Nephron (organoid): Measurements from ENCODE around the gene SYT2.
"Not testable (repeated sequence)": the region's sequence is repeated elsewhere in the genome, so short reads cannot be mapped to it uniquely, and the experiment has no call there.

Experiments used
- H3K27ac Mint-ChIP-seq, 3 experiments: 2 replicates each; pipeline ENCODE4 v1.8.0; 2020; ENCODE audit warnings: mixed read lengths in 3 of 3, mild to moderate bottlenecking in 2 of 3, moderate library complexity in 1 of 3
- H3K27me3 Mint-ChIP-seq: 2 replicates; pipeline ENCODE4 v1.8.0; 2021; ENCODE audit warnings: low read depth, mild to moderate bottlenecking, moderate library complexity, mixed read lengths
- H3K36me3 Mint-ChIP-seq: 2 replicates; pipeline ENCODE4 v1.8.0; 2020; ENCODE audit warnings: low read depth, mixed read lengths
- H3K4me1 Mint-ChIP-seq: 2 replicates; pipeline ENCODE4 v1.8.0; 2020; ENCODE audit warnings: mixed read lengths
- H3K4me3 Mint-ChIP-seq, 3 experiments: 2 replicates each; pipeline ENCODE4 v1.8.0; 2020; ENCODE audit warnings: mild to moderate bottlenecking in 3 of 3, mixed read lengths in 3 of 3, moderate library complexity in 2 of 3
- H3K9me3 Mint-ChIP-seq: 2 replicates; pipeline ENCODE4 v1.8.0; 2020; ENCODE audit warnings: mixed read lengths
- CTCF ChIP-seq, 3 experiments: fragments of 200-600 bp; sonication (generic); IDR thresholded peaks; one replicate each; pipeline ENCODE4 v1.5.0; 2021; ENCODE audit warnings: antibody characterized with exemption in 3 of 3; ENCODE audit not compliant: unreplicated experiment in 3 of 3

The SYT2 gene

GRCh38 chr1:202553560-202554038 is 156.7 kb downstream of the SYT2 start:
- peak overlapping the region; percentile 62 to 86 (median 64) for H3K27ac Mint-ChIP-seq
- H3K27me3 Mint-ChIP-seq: no peaks in the 10 kb centered on the region
- no peak overlapping the region for H3K4me3 Mint-ChIP-seq
- H3K4me1 Mint-ChIP-seq: peaks cover 47% of the 10 kb centered on the region
- TF ChIP-seq CTCF (IDR thresholded peaks at IDR 0.05; ENCODE audit: unreplicated experiment in 3 of 3): no peak
- no peaks in the 10 kb centered on the region for H3K9me3 Mint-ChIP-seq
- H3K36me3 Mint-ChIP-seq: no peaks in the 10 kb centered on the region

GRCh38 chr1:202553078-202553477 is 157.2 kb downstream of the SYT2 start:
- H3K36me3 Mint-ChIP-seq: not testable (repeated sequence)

GRCh38 chr1:202552615-202553014 is 157.6 kb downstream of the SYT2 start:
- Mint-ChIP-seq H3K4me1 (peaks cover 50% of the 10 kb centered on the region), H3K27ac (peak overlapping the region; percentile 62 to 86 (median 64))
- H3K4me3 Mint-ChIP-seq, H3K27me3 Mint-ChIP-seq, H3K9me3 Mint-ChIP-seq, H3K36me3 Mint-ChIP-seq: not testable (repeated sequence)

More at GRCh38 chr1:202553078-202553477, 157.2 kb downstream of the SYT2 start:
- H3K27me3 Mint-ChIP-seq, H3K4me3 Mint-ChIP-seq, H3K9me3 Mint-ChIP-seq: not testable (repeated sequence)
- peaks cover 47% of the 10 kb centered on the region for H3K4me1 Mint-ChIP-seq
- peak overlapping the region; percentile 62 to 86 (median 64) for H3K27ac Mint-ChIP-seq

- peak overlapping the region in 1 of 3 experiments; percentile 23 for H3K4me3 Mint-ChIP-seq
- no peaks in the 10 kb centered on the region for H3K27me3 Mint-ChIP-seq
- H3K27ac Mint-ChIP-seq: peak overlapping the region; percentile 62 to 93 (median 74)
- TF ChIP-seq CTCF (IDR thresholded peaks at IDR 0.05; ENCODE audit: unreplicated experiment in 3 of 3): no peak
- H3K4me1 Mint-ChIP-seq: peaks cover 57% of the 10 kb centered on the region
- H3K36me3 Mint-ChIP-seq: no peaks in the 10 kb centered on the region
- H3K9me3 Mint-ChIP-seq: no peaks in the 10 kb centered on the region
Measured at GRCh38 chr1:202551683-202552082, 158.6 kb downstream of the SYT2 start.

- not testable (repeated sequence) for H3K27me3 Mint-ChIP-seq, H3K36me3 Mint-ChIP-seq, H3K9me3 Mint-ChIP-seq, H3K4me3 Mint-ChIP-seq
- Mint-ChIP-seq H3K27ac (peak overlapping the region; percentile 38 to 62 (median 49)), H3K4me1 (peaks cover 69% of the 10 kb centered on the region)
Measured at GRCh38 chr1:202550088-202550487, 160.2 kb downstream of the SYT2 start.

- TF ChIP-seq CTCF (IDR thresholded peaks at IDR 0.05; ENCODE audit: unreplicated experiment in 3 of 3): no peak
- Mint-ChIP-seq H3K9me3 (no peaks in the 10 kb centered on the region), H3K36me3 (no peaks in the 10 kb centered on the region)
Measured at GRCh38 chr1:202547215-202547614, 163.0 kb downstream of the SYT2 start.

GRCh38 chr1:202546796-202547195 is 163.5 kb downstream of the SYT2 start:
- not testable (repeated sequence) for H3K9me3 Mint-ChIP-seq, H3K27me3 Mint-ChIP-seq, H3K36me3 Mint-ChIP-seq
- Mint-ChIP-seq H3K4me3 (peak overlapping the region in 1 of 3 experiments; percentile 17), H3K4me1 (peaks cover 61% of the 10 kb centered on the region), H3K27ac (peak overlapping the region; percentile 3 to 83 (median 71))

More at GRCh38 chr1:202547215-202547614, 163.0 kb downstream of the SYT2 start:
- H3K27ac Mint-ChIP-seq: peak overlapping the region; percentile 3 to 71 (median 26)
- no peaks in the 10 kb centered on the region for H3K27me3 Mint-ChIP-seq
- H3K4me3 Mint-ChIP-seq: no peak overlapping the region
- peaks cover 62% of the 10 kb centered on the region for H3K4me1 Mint-ChIP-seq

- peak overlapping the region; percentile 6 to 83 (median 71) for H3K27ac Mint-ChIP-seq
- H3K4me1 Mint-ChIP-seq: peaks cover 61% of the 10 kb centered on the region
- peak overlapping the region in 1 of 3 experiments; percentile 17 for H3K4me3 Mint-ChIP-seq
- H3K9me3 Mint-ChIP-seq, H3K27me3 Mint-ChIP-seq, H3K36me3 Mint-ChIP-seq: not testable (repeated sequence)
Measured at GRCh38 chr1:202546377-202546776, 163.9 kb downstream of the SYT2 start.

- not testable (repeated sequence) for H3K9me3 Mint-ChIP-seq, H3K27me3 Mint-ChIP-seq, H3K36me3 Mint-ChIP-seq
- Mint-ChIP-seq H3K4me1 (peaks cover 58% of the 10 kb centered on the region), H3K27ac (peak overlapping the region; percentile 6 to 71 (median 56)), H3K4me3 (peak overlapping the region in 2 of 3 experiments; percentile 14 to 20)
Measured at GRCh38 chr1:202545647-202546303, 164.5 kb downstream of the SYT2 start.

GRCh38 chr1:202544766-202545449 is 165.3 kb downstream of the SYT2 start:
- Mint-ChIP-seq H3K27ac (peak overlapping the region in 1 of 3 experiments; percentile 71), H3K4me1 (peaks cover 56% of the 10 kb centered on the region), H3K4me3 (peak overlapping the region in 1 of 3 experiments; percentile 52)
- H3K36me3 Mint-ChIP-seq, H3K27me3 Mint-ChIP-seq, H3K9me3 Mint-ChIP-seq: not testable (repeated sequence)

GRCh38 chr1:202543537-202543936 is 166.7 kb downstream of the SYT2 start:
- not testable (repeated sequence) for H3K9me3 Mint-ChIP-seq, H3K36me3 Mint-ChIP-seq, H3K27me3 Mint-ChIP-seq
- Mint-ChIP-seq H3K4me3 (peak overlapping the region; percentile 31 to 86 (median 71)), H3K27ac (peak overlapping the region; percentile 77 to 98 (median 89)), H3K4me1 (peaks cover 69% of the 10 kb centered on the region)
